DOHH2 (cell line): ENCODE measurements around the gene APCDD1L.

Experiments used
- CTCF ChIP-seq: fragments of 200-600 bp; sonication (generic); IDR thresholded peaks from one replicate; pipeline ENCODE4 v1.5.1; 2014; ENCODE audit warnings: antibody characterized with exemption, mild to moderate bottlenecking, low read depth, low read length; ENCODE audit not compliant: poor library complexity, severe bottlenecking
- EZH2phosphoT487 ChIP-seq: fragments of 200-600 bp; sonication (generic); IDR thresholded peaks from 2 replicates; pipeline ENCODE4 v1.6.1; 2017; ENCODE audit warnings: borderline replicate concordance, mild to moderate bottlenecking, antibody characterized with exemption, low read length, moderate library complexity, mixed read lengths

- no peak for TF ChIP-seq CTCF
- no peak for TF ChIP-seq EZH2phosphoT487
Observed at GRCh38 chr20:58504566-58504965, 10.6 kb downstream of the APCDD1L start.
